ENCODE measurements around the gene SCFD2. TPM values are rescaled to one million over a fixed set of nuclear protein-coding genes. Genes with fewer than 3 reads are reported as not detected.
A peak's percentile ranks its signal among the peaks of the same experiment; 100 is the strongest.
"Not testable (repeated sequence)": the region's sequence is repeated elsewhere in the genome, so short reads cannot be mapped to it uniquely, and the experiment has no call there.

SCFD2 gene
- polyA plus RNA-seq, 6 donors from 2014 or later = 11.6 to 22.7 (median 19.3) TPM

DNA sequence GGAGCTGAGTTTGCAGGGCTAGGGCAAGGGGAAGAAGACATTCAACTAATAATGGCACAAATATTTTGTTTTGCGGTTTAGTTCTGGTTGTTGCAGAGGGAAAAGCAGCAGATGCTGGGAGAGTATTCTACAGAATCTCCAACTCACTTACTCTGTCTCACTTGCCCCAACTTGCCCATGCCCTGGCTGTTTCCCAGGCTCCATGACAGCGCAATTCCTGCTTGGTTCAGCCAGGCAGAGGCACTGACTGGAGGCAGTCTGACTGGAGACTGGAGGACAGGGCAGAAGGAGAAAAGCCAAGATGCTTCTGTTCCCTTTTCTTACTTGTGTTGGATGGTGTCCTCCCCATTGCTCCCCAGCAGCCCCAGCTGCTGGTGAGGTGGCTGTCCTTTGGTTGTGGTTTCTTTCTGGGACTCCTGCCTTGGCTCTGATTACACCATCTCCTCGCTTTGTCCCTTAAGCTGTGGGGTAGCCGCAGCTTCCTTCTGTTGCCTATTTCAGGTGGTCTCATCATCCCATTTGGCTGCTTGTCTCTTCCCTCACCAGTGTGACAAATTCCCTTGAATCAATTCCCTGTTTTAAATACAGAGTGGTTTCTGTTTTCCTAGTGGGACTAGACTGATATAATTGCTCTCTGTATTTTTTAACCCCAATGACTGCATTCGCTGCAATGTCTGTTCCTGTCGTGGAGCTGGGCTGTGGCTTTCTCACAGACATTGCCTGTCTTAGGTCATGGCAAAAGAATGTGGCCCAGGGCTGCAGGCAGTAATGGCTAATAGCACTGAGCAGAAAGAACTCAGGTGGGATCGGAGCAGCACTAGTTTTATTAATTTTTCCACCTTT is 527.9 kb downstream of the SCFD2 start:
- Mint-ChIP-seq H3K4me1 (peaks cover 1 to 5% (median 4%) of the 10 kb centered on the region in 3 donors), H3K9me3 (no peaks in the 10 kb centered on the region), H3K27ac (peak overlapping the region in 1 of 6 donors; percentile 64), H3K4me3 (no peak overlapping the region), H3K27me3 (peaks cover 4 to 9% (median 9%) of the 10 kb centered on the region in 3 donors), H3K36me3 (no peaks in the 10 kb centered on the region)
- DNase-seq = no peak
- ATAC-seq (ENCODE audit: low read depth in 2 of 2) = no peak

DNA sequence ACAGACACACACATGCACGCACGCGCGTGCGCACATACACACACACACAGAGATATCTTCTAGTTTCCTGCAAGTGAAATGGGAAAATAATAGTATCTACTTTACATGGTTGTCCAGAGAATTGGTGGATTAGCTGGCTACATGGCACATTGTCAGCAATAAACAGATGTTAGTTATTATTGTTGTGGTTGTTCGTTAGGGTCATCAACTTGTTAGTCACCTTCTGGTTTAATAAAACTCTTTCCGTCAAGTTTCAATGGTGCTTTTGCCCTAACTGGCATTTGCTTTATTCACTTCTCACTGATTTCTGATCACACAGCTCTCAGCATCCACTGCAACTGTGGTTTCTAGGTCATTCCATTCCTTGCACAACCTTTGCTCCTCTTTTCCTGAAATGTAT is 529.2 kb downstream of the SCFD2 start:
- ATAC-seq (ENCODE audit: low read depth in 2 of 2) (no peak), DNase-seq (no peak)
- peaks cover 8 to 21% (median 21%) of the 10 kb centered on the region in 3 donors for H3K27me3 Mint-ChIP-seq
- H3K4me1 Mint-ChIP-seq = no peaks in the 10 kb centered on the region
- peaks cover 0 to 3% (median 0%) of the 10 kb centered on the region in 7 donors for H3K9me3 Mint-ChIP-seq
- no peak overlapping the region for H3K4me3 Mint-ChIP-seq
- no peaks in the 10 kb centered on the region for H3K36me3 Mint-ChIP-seq
- H3K27ac Mint-ChIP-seq = no peak overlapping the region

DNA sequence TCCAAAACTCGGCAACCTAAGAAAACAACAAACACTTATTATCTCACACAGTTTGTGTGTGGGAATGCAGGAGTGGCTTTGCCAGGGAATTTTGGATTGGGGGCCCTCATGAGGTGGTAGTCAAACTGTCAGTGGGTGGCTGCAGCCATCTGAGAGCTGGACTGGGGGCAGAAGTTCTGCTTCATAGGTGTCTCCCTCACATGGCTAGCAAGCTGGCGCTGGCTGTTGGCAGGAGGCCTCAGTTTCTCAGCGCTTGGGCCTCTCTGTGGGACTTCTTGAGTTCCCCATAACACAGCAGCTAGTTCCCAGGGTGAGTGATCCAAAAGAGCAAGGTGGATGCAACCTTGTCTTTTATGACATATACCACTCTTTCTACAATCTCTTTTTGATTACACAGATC is 529.7 kb downstream of the SCFD2 start:
- DNase-seq (no peak), ATAC-seq (ENCODE audit: low read depth in 2 of 2) (no peak)

DNA sequence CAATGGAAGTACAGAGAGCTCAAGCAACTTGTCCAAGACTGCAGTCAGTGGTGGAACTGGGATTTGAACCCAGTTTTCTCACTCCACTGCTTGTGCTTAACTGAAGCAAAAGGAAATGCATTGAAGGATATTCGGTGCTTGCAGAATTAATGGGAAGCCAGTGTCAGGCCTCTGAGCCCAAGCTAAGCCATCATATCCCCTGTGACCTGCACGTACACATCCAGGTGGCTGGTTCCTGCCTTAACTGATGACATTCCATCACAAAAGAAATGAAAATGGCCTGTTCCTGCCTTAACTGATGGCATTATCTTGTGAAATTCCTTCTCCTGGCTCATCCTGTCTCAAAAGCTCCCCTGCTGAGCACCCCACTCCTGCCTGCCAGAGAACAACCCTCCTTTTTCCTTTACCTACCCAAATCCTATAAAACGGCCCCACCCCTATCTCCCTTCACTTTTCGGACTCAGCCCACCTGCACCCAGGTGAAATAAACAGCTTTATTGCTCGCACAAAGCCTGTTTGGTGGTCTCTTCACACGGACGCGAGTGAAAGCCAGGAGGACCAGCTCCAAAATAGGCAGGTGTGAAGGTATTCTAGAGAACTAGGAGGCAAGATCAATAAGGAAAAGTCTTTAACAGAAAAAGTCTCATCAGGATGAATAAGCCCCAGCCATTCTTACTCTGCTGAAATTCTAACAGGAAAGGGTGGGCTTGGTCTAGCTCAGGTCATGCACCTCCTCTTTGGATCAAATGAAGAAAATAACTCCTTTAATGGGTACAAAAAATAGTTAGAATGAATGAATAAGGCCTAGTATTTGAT is 531.0 kb downstream of the SCFD2 start:
- H3K4me1 Mint-ChIP-seq; H3K9me3 Mint-ChIP-seq; ATAC-seq (ENCODE audit: low read depth in 2 of 2); H3K27ac Mint-ChIP-seq; H3K4me3 Mint-ChIP-seq; DNase-seq; H3K36me3 Mint-ChIP-seq: not testable (repeated sequence)
- peaks cover 13 to 26% (median 23%) of the 10 kb centered on the region in 3 donors for H3K27me3 Mint-ChIP-seq

More for the DNA sequence above, 529.7 kb downstream of the SCFD2 start:
- H3K4me3 Mint-ChIP-seq = no peak overlapping the region
- H3K9me3 Mint-ChIP-seq = peaks cover 0 to 3% (median 0%) of the 10 kb centered on the region in 7 donors
- H3K27ac Mint-ChIP-seq = no peak overlapping the region
- no peaks in the 10 kb centered on the region for H3K4me1 Mint-ChIP-seq
- no peaks in the 10 kb centered on the region for H3K36me3 Mint-ChIP-seq
- peaks cover 9 to 23% (median 21%) of the 10 kb centered on the region in 3 donors for H3K27me3 Mint-ChIP-seq

DNA sequence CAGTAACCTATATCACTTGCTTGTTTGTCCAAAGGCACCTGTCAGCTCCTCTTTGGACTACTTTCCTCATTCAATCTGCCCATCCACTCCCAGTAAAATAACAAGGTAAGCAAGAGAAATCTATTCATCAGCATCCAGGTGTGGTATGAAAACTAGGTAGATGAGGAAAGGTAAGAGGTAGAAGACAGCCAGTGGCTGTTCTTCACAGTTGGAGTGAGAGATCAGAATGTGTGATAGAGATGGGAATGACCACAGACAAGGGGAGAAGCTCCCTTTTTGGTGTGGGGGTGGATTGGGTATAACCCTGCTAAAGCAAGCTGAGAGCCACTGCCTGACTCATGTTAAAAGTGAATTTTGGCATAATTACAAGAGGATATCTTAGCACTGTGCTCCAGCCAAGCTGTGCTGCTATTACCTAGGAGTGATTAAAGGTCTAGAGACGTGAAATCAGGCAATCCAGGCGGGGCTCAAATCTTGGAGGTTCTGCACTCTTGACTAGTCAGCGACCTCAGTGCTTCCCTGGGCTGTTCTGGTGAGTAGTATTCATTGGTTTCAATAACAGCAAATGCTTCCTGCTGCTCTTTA is 531.8 kb downstream of the SCFD2 start:
- no peaks in the 10 kb centered on the region for H3K4me1 Mint-ChIP-seq
- H3K9me3 Mint-ChIP-seq = peaks cover 0 to 3% (median 0%) of the 10 kb centered on the region in 7 donors
- DNase-seq = no peak
- H3K4me3 Mint-ChIP-seq = no peak overlapping the region
- no peak for ATAC-seq (ENCODE audit: low read depth in 2 of 2)
- H3K27ac Mint-ChIP-seq = no peak overlapping the region
- H3K27me3 Mint-ChIP-seq = peaks cover 13 to 27% (median 23%) of the 10 kb centered on the region in 3 donors
- H3K36me3 Mint-ChIP-seq = no peaks in the 10 kb centered on the region

DNA sequence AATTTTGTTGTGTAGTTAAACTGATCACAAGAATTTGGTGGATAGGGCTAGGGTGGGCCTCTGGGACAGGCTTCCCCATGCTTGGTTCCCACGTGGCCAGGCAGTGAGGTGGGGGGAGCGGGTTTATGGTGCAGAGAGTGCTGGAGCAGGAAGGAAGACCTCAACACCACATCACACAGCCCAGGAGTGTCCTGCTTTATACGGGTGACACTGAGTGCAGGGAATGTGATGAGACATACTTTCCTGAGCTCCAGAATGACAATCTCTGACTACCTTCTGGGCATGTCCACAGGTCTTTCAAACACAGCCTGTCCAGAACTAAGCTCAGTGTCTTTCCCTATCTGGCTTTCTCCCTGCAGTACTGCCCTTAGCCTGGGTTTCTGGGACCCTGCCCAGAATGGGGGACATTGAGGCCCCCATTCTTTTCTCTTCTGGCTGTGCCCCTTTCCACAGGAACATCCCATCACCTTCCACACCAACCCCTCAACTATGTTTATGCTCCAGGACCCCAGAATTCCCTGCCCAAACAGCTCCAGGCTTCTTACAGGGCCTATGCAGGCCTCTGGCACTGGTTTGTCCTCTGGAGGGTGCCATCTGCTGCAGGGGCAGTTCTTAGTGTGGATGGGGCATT is 540.3 kb downstream of the SCFD2 start:
- DNase-seq (no peak), ATAC-seq (ENCODE audit: low read depth in 2 of 2) (no peak)
- no peaks in the 10 kb centered on the region for H3K36me3 Mint-ChIP-seq
- peak overlapping the region in 1 of 6 donors; percentile 41 for H3K27ac Mint-ChIP-seq
- H3K27me3 Mint-ChIP-seq = peaks cover 0 to 14% (median 0%) of the 10 kb centered on the region in 3 donors
- H3K4me1 Mint-ChIP-seq = no peaks in the 10 kb centered on the region
- H3K4me3 Mint-ChIP-seq = peak overlapping the region in 1 of 8 donors; percentile 15
- peaks cover 0 to 4% (median 0%) of the 10 kb centered on the region in 7 donors for H3K9me3 Mint-ChIP-seq

DNA sequence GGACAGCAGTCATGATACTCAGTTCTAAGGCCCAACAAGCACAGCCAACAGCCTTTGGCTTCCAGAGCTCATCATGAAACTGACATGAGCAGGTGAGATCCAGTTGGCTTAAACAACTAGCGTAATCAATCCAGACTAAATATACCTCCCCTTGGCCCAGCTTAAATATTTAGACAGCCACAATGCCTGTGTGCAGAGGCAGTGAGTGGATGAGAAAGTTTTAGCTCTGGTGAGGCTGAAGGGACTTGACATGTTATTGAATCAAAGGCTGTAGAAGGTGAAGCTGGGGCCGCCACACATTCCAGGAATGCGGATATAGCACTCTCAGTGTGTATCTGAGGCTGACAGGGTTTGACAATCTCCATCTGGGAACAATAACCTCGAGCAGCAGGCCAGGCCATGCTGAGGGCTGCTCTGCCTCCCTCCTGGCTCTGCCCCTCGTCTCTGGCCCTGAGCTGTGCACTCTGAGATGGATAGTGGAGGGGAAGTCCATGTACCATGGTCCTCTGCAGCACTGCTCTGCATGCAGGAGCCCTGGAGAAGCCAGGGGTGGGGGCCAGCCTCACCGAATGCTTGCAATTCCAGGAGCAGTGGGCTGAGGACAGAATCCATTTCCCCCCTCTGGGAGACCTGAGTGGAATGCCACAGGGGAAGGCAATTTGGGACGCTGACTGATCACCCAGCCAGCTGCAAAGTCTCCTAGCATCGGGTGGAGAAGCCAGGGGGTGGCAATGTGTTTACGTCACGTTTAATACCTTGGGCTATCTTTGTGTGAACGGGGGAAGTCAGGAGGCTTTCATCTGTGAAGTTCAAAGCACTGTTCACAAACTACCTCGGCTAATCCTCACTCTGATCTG is 541.0 kb downstream of the SCFD2 start:
- Mint-ChIP-seq H3K27ac (no peak overlapping the region), H3K4me1 (no peaks in the 10 kb centered on the region), H3K36me3 (no peaks in the 10 kb centered on the region), H3K4me3 (no peak overlapping the region), H3K9me3 (peaks cover 0 to 4% (median 0%) of the 10 kb centered on the region in 7 donors), H3K27me3 (peaks cover 0 to 9% (median 0%) of the 10 kb centered on the region in 3 donors)
- DNase-seq = no peak
- no peak for ATAC-seq (ENCODE audit: low read depth in 2 of 2)

DNA sequence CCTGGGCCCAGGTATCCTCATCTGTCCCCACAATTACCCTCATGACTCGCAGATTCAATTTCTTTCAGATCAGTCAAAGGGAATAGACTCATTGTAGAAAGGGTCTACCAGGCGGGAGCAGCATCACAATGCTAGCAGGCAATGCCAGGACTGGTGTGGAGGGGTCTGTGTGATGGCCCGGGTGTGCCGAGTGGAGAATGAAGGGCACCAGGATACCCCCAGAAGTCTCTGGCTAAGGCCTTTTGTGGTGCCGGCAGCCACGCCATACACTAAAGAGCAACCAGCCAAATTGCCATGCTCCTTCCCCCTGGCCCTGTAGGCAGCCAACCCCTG is 541.6 kb downstream of the SCFD2 start:
- Mint-ChIP-seq H3K4me3 (no peak overlapping the region), H3K9me3 (peaks cover 0 to 4% (median 0%) of the 10 kb centered on the region in 7 donors)

DNA sequence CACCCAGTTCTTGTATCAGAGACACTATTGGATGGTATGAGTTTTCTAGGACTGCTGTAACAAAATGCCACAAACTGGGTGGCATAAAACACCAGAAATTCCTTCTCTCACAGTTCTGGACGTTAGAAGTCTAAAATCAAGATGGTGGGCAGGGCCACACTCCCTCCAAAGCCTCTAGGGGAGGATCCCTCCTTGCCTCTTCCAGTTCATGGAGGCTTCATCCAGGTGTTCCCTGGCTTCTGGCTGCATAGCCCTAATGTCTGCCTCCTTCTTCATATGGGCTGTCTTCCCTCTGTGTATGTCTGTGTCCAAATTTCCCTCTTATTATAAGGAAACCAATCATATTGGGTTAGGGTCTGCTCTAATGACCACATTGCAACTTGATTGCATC is 542.2 kb downstream of the SCFD2 start:
- Mint-ChIP-seq H3K4me3 (no peak overlapping the region), H3K27me3 (peaks cover 0 to 7% (median 0%) of the 10 kb centered on the region in 3 donors), H3K36me3 (no peaks in the 10 kb centered on the region), H3K9me3 (peaks cover 0 to 4% (median 0%) of the 10 kb centered on the region in 7 donors), H3K4me1 (no peaks in the 10 kb centered on the region), H3K27ac (peak overlapping the region in 1 of 6 donors; percentile 21)
- DNase-seq = no peak
- no peak for ATAC-seq (ENCODE audit: low read depth in 2 of 2)

More for the DNA sequence above, 541.6 kb downstream of the SCFD2 start:
- no peaks in the 10 kb centered on the region for H3K36me3 Mint-ChIP-seq
- no peak for ATAC-seq (ENCODE audit: low read depth in 2 of 2)
- no peak for DNase-seq
- H3K4me1 Mint-ChIP-seq = no peaks in the 10 kb centered on the region
- no peak overlapping the region for H3K27ac Mint-ChIP-seq
- peaks cover 0 to 7% (median 0%) of the 10 kb centered on the region in 3 donors for H3K27me3 Mint-ChIP-seq

Other genes starting within 250 kb of the SCFD2 start
- gene FIP1L1, start 11.6 kb upstream of the SCFD2 start, polyA plus RNA-seq (ENCODE audit: low read depth in 6 of 6) = 10 to 100 TPM; 59.8 to 83.7 (median 71.0) TPM
- under 1 TPM in 5 of 6 donors, not detected in 1; 0.09 to 0.67 (median 0.49) TPM for gene LNX1, start 225.4 kb upstream of the SCFD2 start, polyA plus RNA-seq (ENCODE audit: low read depth in 6 of 6)

Measured in naive B cell (primary cell).